ENCODE results near the gene S100A9.

Gene S100A9

GRCh38 chr1:153361480-153362109 is 3.9 kb downstream of the S100A9 start:
- no peak for DNase-seq

DNA sequence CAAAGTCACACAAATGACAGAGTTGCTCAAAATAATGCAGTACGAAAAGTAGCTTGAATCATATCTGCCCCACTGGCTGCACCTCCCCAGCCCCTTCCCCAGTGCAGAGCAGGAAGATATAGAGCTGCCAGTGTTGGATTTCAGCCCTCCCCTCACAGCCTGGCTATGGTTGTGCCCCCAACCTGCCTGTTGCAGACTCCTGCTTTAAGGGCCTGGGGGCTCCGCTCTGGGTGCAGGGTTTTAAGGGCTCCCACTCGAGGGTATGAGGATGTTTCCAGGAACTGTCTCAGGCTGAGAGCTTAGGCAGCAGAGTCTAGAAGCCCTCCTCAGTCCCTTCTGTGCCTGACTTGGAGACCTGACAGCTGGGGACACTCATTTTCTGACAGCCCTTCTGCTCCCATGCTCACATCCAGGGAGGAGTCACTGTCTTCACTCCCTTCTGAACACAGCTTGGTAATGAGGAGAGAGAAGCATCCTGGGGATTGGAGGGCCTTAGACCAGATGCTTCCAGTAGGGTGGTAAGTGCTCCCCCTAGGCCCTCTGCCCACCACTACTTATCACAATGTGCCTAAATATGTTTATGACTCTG is 4.6 kb downstream of the S100A9 start:
- no peak for DNase-seq

GRCh38 chr1:153363641-153364040 is 6.0 kb downstream of the S100A9 start:
- no peak for DNase-seq

DNA sequence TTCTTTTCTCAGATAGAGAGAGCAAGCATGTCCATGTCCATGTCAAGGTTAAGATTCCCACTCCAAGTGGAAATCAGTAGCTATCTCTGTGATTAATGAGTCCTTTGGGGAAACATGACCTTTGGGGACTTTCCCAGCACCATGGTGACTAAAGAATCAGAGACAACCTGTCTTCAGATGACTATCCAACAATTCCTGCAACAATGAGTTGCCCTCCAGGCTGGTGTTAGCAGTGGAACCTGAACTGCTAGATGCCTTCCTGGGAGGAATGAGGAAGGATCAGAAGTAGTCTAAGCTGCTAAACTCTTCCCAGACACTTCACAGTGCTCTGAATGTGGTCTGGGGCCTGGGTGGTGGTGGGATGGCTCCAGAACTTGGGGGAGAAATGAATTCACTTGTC is 6.5 kb downstream of the S100A9 start:
- DNase-seq = no peak

- DNase-seq = no peak
Observed at GRCh38 chr1:153364766-153365666, 7.4 kb downstream of the S100A9 start.

DNA sequence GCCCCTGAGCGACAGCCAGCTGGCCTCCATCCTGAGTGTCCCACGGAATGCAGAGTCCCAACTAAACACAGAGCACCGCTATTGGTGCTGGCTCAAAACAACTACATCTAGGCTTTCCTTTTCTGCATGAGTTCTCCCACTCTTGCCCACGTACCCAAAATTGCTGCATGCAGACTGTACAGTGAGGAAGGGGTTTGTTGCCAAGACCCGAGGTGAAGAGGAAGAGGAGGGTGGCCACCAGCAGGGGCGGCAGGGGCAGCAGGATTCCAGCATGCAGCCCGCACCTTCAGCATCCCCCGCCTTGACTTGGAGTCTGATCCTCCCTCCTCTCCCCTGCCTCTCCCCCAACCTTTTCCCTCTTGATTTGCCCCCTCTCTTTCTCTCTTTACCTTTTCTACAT is 8.0 kb downstream of the S100A9 start:
- DNase-seq = no peak

- DNase-seq = no peak
Observed at GRCh38 chr1:153366261-153366660, 8.6 kb downstream of the S100A9 start.

GRCh38 chr1:153367090-153367489 is 9.4 kb downstream of the S100A9 start:
- no peak for DNase-seq

- DNase-seq = no peak
Observed at GRCh38 chr1:153368495-153368894, 10.8 kb downstream of the S100A9 start.

GRCh38 chr1:153370146-153370545 is 12.5 kb downstream of the S100A9 start:
- no peak for DNase-seq

GRCh38 chr1:153371231-153371630 is 13.6 kb downstream of the S100A9 start:
- no peak for DNase-seq

- DNase-seq = no peak
Observed at GRCh38 chr1:153372571-153372970, 14.9 kb downstream of the S100A9 start.

DNA sequence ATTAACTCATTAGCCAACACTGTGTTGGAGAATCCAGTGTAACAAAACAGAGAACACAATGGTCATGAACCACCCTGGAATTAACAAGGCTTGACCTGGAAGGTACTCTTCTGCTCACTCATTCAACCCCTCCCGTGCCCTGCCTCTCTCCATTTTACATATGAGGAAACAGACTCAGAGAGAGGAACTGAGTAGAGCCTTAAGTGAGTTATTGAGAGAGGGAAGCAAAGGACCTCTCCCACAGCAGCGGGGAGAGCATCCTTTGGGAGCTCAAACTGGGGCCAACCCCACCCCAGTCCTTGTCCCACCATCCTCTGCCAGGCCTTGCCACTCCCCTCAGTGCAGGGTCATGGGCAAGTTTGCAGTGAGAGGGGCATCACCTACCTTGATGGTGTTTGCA is 16.4 kb downstream of the S100A9 start:
- DNase-seq = no peak

- no peak for DNase-seq
Observed at GRCh38 chr1:153375511-153375910, 17.9 kb downstream of the S100A9 start, which contains the start of gene S100A12. TSS of gene S100A12 (minus strand) at chr1:153375621. CDS start at chr1:153374592, 1,029 bp downstream.

DNA sequence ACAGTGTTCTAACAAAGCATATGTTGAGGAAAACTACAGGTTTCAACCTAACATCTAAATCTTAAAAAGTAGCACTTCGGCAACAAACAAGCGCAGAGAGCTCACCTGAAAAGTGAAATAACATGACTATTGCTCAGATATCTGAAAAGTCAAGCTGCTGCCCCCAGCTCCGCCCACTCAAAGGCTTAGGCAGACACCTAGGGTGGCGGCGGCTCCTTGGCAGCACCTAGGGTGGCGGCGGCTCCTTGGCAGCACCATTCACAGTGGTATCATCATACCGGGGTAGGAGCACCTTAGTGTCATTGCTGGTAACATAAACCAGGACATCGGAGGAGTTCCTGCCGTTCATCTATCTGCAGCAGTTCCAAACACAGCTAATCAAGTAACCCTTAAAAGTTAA is 21.9 kb downstream of the S100A9 start:
- no peak for DNase-seq

DNA sequence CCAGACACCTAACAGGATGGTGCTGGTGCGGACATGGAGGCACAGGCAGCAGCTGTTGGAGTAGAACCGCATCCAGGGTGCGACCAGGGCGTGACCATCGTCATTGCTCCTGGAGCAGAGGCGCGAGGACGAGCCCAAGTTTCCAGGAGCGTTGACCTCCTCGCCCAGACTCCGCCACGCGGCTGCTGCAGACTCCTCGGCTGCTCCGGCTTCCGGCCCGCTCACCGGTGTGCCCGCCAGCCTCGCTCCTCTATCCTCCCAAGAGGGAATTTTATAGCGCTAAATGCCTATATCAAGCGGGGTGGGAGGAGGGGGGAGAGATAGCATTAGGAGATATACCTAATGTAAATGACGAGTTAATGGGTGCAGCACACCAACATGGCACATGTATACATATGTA is 23.1 kb downstream of the S100A9 start:
- DNase-seq = no peak

DNA sequence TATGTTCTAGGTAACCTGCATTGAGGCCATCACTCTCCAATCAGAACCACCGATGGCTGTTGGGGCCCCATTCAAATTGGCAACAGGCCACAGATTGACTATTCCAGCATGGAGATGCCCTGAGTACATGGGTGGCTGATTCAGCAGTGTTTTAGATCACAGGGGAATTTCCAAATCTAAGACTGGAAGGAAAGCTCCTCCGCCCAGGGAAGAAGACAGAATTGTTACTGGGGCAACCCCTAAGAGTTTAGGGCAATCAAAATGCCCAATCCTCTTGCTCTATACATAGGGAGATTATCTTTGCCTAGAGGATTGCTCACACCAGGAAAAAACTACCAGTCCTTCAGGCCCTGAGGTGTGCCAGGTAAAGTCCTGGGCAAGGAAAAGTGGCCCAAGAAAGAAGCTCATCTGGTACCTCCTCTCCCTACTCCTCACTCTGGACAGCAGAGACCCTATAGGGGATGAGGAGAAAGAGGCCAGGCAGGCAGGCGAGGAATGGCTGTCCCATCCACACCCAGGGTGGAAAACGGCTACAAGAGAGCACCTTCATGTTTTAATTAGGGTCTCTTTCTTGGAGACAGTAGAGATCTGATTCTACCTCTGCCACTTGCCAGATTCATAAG is 27.4 kb downstream of the S100A9 start:
- no peak for DNase-seq

DNA sequence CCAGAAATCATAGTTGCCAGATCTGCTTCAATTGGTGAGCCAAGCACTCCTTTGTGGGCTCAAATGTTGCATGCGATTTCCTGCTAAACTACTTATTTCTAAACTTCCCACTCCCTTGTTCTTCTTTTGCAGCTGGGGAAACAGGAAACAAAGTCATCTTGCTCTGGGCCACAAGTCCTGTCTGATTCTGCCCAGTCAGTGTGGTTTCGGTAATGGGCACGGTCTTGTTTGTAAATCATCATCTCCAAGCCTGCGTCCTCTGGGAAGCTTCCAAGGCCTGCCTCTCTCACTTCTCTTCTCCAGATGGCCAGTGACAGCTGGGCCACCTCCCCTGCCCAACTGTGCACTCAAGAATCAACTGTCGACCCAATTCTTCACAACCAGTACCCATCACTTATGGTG is 28.8 kb downstream of the S100A9 start:
- DNase-seq = peak; percentile 7

DNA sequence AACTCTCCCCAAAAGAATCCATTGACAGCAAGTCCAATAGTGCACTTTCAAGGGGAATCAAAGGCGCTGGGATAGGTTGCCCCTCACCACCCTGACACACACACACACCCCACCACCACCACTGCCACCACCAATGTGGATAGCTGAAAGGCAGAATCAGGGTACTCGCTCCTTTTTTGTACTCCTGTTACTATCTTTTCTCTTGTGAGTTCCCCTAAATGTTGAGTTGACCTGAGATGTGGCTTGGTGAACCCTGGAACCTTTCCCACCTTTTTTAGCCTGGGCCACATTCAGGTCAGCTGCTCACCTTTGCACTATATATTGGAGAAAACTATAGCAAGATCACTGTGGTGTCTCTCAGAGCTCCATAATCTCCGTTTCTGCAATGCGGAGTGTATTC is 29.3 kb downstream of the S100A9 start:
- DNase-seq = no peak

- no peak for DNase-seq
Observed at GRCh38 chr1:153387785-153388184, 30.1 kb downstream of the S100A9 start.

DNA sequence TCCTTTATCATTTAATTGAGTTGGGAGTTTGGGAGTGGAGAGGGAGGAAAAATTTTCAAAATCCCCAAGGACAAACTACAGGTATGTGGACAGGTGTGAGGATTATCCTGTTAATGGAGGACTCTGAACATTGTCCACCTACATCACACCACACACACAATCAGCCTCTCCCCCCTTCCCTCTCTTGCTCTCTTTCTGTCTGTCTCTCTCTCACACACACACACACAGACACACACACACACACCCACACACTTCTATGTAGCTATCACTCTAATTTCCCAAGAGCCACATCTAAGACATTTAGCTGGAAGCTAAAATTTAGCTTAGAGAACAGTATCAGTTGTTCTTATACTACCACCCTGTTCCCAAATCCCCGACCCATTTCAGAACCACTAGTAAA is 31.7 kb downstream of the S100A9 start:
- no peak for DNase-seq

DNA sequence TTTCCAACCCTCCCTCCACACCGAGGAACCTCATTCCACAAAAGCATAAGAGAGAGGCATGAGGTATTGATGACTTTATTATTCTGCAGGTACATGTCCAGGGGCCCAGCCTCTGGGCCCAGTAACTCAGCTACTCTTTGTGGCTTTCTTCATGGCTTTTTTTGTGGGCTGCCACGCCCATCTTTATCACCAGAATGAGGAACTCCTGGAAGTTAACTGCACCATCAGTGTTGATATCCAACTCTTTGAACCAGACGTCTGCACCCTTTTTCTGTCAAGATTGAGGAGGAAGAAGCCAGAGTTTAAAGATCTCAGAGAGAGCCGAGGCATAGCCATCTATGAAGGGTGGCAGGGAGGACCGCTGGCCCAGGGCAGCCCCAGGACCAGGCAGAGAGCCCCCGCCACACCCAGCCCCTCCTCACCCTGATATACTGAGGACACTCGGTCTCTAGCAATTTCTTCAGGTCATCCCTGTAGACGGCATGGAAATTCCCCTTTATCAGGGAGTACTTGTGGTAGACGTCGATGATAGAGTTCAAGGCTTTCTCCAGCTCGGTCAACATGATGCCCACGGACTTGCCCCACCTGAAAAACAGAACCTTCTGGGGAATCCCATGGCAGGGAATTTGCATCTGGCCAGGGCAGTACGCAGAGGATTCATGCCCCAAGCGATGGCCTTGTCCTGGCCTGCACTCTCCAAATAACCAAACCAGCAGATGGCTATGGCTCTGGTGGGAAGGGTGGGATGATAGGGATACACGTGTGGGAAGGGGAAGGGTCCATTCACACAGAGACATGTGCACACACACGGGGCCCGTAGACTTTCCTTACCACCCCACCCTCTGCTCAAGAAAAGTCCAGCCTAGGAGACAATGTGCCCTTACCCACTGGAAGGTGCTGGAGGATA is 32.6 kb downstream of the S100A9 start:
- no peak for DNase-seq
